K562 (cell line): ENCODE results near the gene ABCB9.
A peak's percentile ranks its signal among the peaks of the same experiment; 100 is the strongest.

Experiments used
- E4F1 ChIP-seq: fragments of 250-450 bp; sonication (Bioruptor Pico); IDR thresholded peaks from 2 replicates; pipeline ENCODE4 v1.5.0; 2021; ENCODE audit warnings: mild to moderate bottlenecking, borderline replicate concordance
- EWSR1 ChIP-seq: fragments of 450-650 bp; IDR thresholded peaks from 2 replicates; pipeline ENCODE4 v1.6.1; 2018; ENCODE audit warnings: borderline replicate concordance, mild to moderate bottlenecking, low read depth, moderate library complexity; ENCODE audit not compliant: partially characterized antibody
- GTF2E2 ChIP-seq: fragments of 200-800 bp; sonication (Bioruptor generic); IDR thresholded peaks from 2 replicates; pipeline ENCODE4 v1.6.1; 2016; ENCODE audit warnings: missing genetic modification characterization, missing compliant biosample characterization
- ID3 ChIP-seq, 2 experiments: fragments of 250-450 bp in 1 of 2; fragments of 450-650 bp in 1 of 2; sonication (Bioruptor Pico) in 1 of 2; IDR thresholded peaks; 2 replicates each; pipeline versions ENCODE4 v1.6.1 to v1.8.0; 2016 to 2021; ENCODE audit warnings: mild to moderate bottlenecking in 2 of 2, moderate library complexity in 2 of 2, missing compliant biosample characterization in 1 of 2, missing genetic modification characterization in 1 of 2
- JUND ChIP-seq, 2 experiments: IDR thresholded peaks; 2 replicates in 1 of 2; 3 replicates in 1 of 2; pipeline ENCODE4 v1.6.1; 2011; ENCODE audit warnings: borderline replicate concordance in 2 of 2, low read depth in 2 of 2, low read length in 2 of 2, improper control_type of control experiment in 1 of 2, missing biosample characterization in 1 of 2, missing genetic modification characterization in 1 of 2, missing genetic modification reagents in 1 of 2
- KAT8 ChIP-seq: fragments of 450-650 bp; IDR thresholded peaks from 2 replicates; pipeline ENCODE4 v1.6.1; 2016; ENCODE audit warnings: low read depth, mild to moderate bottlenecking
- MTA1 ChIP-seq: fragments of 450-650 bp; IDR thresholded peaks from 2 replicates; pipeline ENCODE4 v1.6.1; 2017; ENCODE audit warnings: borderline replicate concordance
- MTA3 ChIP-seq: fragments of 450-650 bp; formaldehyde crosslinking; IDR thresholded peaks from 2 replicates; pipeline ENCODE4 v1.6.1; 2017; ENCODE audit warnings: mild to moderate bottlenecking, borderline replicate concordance
- POLR2A ChIP-seq: fragments of 450-650 bp; conservative IDR thresholded peaks from 2 replicates; pipeline ENCODE4 v1.6.1; 2016
- RAD21 ChIP-seq, 2 experiments: fragments of 250-450 bp in 1 of 2; fragments of 450-650 bp in 1 of 2; sonication (Bioruptor Pico) in 1 of 2; formaldehyde crosslinking in 1 of 2; IDR thresholded peaks in 1 of 2; conservative IDR thresholded peaks in 1 of 2; 2 replicates each; pipeline versions ENCODE4 v1.4.0 to v1.8.0; 2020 to 2022; ENCODE audit warnings: mild to moderate bottlenecking in 2 of 2, moderate library complexity in 1 of 2
- RBFOX2 ChIP-seq: fragments of 200-400 bp; formaldehyde crosslinking; IDR thresholded peaks from 2 replicates; pipeline ENCODE4 v1.6.1; 2017; ENCODE audit warnings: low read depth, mild to moderate bottlenecking, low read length, moderate library complexity
- SIN3A ChIP-seq, 2 experiments: fragments of 150-350 bp in 1 of 2; IDR thresholded peaks; 2 replicates each; pipeline ENCODE4 v1.6.1; 2011 to 2016; ENCODE audit warnings: borderline replicate concordance in 2 of 2, low read depth in 2 of 2, low read length in 2 of 2, mild to moderate bottlenecking in 2 of 2, moderate library complexity in 2 of 2; ENCODE audit not compliant: control insufficient read depth in 1 of 2
- ZFP36 ChIP-seq: fragments of 150-350 bp; IDR thresholded peaks from 2 replicates; pipeline ENCODE4 v1.6.1; 2018; ENCODE audit warnings: low read length, low read depth; ENCODE audit not compliant: partially characterized antibody
- ZNF24 ChIP-seq: fragments of 450-650 bp; IDR thresholded peaks from 2 replicates; pipeline ENCODE4 v1.6.1; 2016

- TF ChIP-seq MTA1 (no peak), POLR2A (0 out of 2 replicates have a peak, but pooled peaks have one; percentile 2), JUND (IDR thresholded peaks at IDR 0.05; ENCODE audit: borderline replicate concordance, low read depth, low read length) (no peak), JUND (tag; IDR thresholded peaks at IDR 0.05; ENCODE audit: borderline replicate concordance, low read depth, low read length) (no peak), ZNF24 (no peak), MTA3 (no peak), SIN3A (IDR thresholded peaks at IDR 0.05; ENCODE audit: borderline replicate concordance in 2 of 2, control insufficient read depth in 1 of 2, low read depth in 2 of 2, low read length in 2 of 2) (no peak), RBFOX2 (peak; percentile 72), KAT8 (no peak), E4F1 (no peak), RAD21 (CRISPR knock-in tag; conservative IDR thresholded peaks at IDR 0.05 in 1 of 2, IDR thresholded peaks at IDR 0.05 in 1 of 2) (no peak), EWSR1 (no peak), GTF2E2 (tag) (no peak), ZFP36 (no peak), ID3 (CRISPR knock-in tag; IDR thresholded peaks at IDR 0.05) (no peak), ID3 (tag; IDR thresholded peaks at IDR 0.05) (no peak)
Observed at GRCh38 chr12:122979001-122979907, 13.0 kb upstream of the ABCB9 start.
